KG1 (cell line): Measurements from ENCODE around the gene CYB5RL.
A peak's percentile ranks its signal among the peaks of the same experiment; 100 is the strongest.
"Not testable (repeated sequence)": the region's sequence is repeated elsewhere in the genome, so short reads cannot be mapped to it uniquely, and the experiment has no call there.

ENCODE experiments used
- DNase-seq: peaks from one replicate; lab custom pipeline; 2025; lab: John Stamatoyannopoulos, UW

CYB5RL gene, protein sequence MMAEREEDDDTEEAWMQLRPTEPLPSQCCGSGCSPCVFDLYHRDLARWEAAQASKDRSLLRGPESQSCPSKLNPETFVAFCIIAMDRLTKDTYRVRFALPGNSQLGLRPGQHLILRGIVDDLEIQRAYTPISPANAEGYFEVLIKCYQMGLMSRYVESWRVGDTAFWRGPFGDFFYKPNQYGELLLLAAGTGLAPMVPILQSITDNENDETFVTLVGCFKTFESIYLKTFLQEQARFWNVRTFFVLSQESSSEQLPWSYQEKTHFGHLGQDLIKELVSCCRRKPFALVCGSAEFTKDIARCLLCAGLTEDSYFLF

DNA sequence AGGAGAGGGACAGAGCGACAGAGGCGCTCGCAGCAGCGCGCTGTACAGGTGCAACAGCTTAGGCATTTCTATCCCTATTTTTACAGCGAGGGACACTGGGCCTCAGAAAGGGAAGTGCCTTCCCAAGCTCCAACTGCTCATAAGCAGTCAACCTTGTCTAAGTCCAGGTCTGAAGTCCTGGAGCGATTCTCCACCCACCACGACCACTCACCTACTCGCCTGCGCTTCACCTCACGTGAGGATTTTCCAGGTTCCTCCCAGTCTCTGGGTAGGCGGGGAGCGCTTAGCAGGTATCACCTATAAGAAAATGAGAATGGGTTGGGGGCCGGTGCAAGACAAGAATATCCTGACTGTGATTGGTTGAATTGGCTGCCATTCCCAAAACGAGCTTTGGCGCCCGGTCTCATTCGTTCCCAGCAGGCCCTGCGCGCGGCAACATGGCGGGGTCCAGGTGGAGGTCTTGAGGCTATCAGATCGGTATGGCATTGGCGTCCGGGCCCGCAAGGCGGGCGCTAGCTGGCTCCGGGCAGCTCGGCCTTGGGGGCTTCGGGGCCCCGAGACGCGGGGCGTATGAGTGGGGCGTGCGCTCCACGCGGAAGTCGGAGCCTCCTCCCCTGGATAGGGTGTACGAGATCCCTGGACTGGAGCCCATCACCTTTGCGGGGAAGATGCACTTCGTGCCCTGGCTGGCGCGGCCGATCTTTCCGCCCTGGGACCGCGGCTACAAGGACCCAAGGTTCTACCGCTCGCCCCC, at the start of gene CYB5RL, which contains the start of gene MRPL37:
CYB5RL (minus strand) TSS at position 266 of the 754 bp plus-strand sequence. CDS start 4,414 bp downstream, outside the sequence.
MRPL37 (plus strand) TSS at position 403 of the 754 bp plus-strand sequence; CDS start at position 480, 77 bp downstream.
- DNase-seq = peak; percentile 91

GRCh38 chr1:54248966-54249365, 49.1 kb upstream of the CYB5RL start:
- DNase-seq = no peak

DNA sequence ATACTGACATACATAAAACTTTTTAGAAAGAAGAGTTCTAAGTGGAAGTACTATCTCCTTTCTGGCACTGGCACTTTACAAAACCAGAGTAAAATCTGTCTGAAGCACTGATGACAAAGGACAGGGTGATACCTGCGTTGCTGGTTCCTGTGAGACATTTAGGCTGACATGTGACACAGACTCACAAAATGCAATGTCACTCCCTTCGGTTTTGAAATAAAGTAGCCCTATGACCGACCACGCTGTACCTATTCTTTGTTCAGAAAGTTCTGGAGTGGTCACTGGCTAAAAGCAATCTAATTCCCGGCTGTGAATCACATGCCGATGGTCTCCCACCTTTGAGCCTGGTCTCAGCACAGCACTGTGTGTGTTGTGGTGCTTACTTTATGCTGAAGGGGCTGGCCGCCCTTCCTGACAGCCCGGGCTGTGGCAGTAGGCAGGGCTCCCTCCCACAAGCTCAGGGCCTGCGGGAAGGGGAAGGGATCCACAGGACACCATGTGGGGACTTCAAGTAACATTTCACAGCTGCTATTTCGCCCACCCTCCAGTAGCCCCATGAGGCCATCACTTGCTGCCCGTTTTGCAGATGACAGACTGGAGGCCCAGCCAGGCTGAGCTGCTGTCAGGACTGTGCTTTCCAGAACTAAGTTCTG, 48.2 kb upstream of the CYB5RL start:
- DNase-seq = no peak

DNA sequence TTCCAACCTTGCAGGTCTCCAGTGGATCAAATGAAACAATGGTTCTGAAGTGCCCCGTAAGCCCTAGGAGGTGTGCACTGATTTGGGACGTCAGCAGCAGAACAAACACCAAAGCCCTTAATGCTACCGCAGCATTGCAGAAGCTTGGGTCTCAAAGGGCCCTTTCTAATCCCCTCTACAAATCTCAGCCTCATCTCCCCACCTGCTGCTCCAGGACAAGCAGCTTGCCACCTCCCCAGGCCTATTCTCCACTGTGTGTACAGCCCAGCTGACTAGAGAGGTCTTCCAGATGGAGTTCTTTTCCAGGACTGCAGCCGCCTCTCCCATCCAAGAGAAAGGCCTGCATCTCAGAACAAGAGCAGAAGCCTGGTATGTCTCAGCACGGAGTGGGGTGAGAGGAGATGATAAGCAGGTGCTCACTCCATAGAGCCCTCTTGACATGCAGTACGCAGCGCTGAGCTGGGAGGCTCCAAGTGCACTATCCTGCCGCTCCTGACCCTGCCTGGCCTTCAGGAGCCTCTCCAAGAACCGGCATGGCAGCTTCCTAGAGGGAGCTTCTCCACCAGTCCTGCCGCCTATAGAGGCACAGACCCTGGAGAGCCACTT, 46.4 kb upstream of the CYB5RL start:
- DNase-seq = no peak

- DNase-seq = no peak
Measured at GRCh38 chr1:54245501-54245900, 45.7 kb upstream of the CYB5RL start.

DNA sequence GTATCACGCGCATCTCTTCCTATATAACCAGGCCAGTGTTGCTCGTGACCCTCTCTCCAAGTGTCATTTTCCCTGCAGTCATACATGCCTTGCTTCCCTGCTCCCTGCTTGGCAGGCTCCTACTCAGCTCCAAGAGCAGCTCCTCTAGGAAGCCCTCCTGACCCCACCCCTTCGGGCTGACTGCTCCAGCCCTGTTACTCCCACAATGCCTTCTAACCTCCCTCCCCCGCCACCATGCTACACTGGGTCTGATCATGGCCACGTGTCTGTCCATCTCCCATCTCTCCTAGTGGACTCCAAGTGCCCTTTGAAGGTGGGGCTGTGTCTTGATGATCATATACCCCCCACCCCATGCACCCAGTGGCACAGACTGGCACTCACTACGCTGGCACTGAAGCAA, 44.8 kb upstream of the CYB5RL start:
- DNase-seq = no peak

- DNase-seq = no peak
Measured at GRCh38 chr1:54243022-54243421, 43.2 kb upstream of the CYB5RL start.

- no peak for DNase-seq
Measured at GRCh38 chr1:54241364-54241763, 41.5 kb upstream of the CYB5RL start.

DNA sequence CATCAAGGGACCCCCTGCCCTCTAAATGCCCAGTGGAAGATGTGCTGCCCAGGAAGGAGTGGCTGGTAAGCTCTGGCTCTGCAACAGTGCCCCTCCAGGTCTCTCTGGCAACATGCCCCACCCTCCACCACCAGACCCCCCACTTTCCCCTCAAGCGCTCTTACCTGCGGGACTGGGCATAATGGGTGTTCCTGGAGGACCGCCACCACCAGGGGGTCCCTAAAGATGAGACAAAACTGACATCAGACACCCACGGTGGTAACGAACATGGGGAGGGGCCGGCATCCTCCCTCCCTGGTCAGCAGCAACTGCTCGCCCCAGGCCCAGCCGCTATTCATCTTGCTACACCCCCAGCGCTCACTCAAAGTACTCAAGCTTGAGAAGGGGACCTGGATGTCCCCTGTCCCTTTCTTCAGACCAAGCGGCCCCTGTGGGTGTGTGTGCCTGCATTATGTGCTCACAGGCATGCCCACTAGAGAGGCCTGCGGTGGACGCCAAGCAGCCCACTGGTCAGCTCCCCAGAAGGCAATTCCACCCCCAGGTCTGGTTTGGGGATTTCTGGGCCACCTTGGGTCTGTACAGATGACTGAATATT, 41.0 kb upstream of the CYB5RL start:
- no peak for DNase-seq

- no peak for DNase-seq
Measured at GRCh38 chr1:54239631-54240031, 39.8 kb upstream of the CYB5RL start.

DNA sequence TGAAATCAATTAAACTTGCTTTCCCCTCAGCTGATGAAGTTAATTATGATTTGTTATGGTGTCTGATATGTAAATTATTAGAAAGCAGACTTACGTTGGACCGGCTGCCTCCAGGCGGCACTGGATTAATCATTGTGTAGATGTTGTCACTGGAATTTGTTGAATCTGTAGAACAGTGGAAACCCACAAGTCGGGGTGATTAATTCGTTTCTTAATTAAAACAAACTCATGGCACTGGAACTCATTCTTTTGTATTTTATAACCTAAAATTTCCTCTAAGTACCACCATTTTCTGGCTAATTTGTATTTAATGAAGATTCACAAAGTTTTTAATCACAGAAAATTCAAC, 39.2 kb upstream of the CYB5RL start:
- no peak for DNase-seq

GRCh38 chr1:54238353-54239034, 38.7 kb upstream of the CYB5RL start:
- peak; percentile 9 for DNase-seq

- no peak for DNase-seq
Measured at GRCh38 chr1:54237586-54237985, 37.8 kb upstream of the CYB5RL start.

GRCh38 chr1:54234284-54234683, 34.5 kb upstream of the CYB5RL start:
- DNase-seq = no peak

DNA sequence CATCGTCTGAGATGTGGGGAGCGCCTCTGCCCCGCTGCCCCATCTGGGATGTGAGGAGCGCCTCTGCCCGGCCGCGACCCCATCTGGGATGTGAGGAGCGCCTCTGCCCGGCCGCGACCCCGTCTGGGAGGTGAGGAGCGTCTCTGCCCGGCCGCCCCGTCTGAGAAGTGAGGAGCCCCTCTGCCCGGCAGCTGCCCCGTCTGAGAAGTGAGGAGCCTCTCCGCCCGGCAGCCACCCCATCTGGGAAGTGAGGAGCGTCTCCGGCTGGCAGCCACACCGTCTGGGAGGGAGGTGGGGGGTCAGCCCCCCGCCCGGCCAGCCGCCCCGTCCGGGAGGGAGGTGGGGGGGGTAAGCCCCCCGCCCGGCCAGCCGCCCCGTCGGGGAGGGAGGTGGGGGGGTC, 33.4 kb upstream of the CYB5RL start:
- DNase-seq = not testable (repeated sequence)

- DNase-seq = no peak
Measured at GRCh38 chr1:54230507-54231339, 30.9 kb upstream of the CYB5RL start.

GRCh38 chr1:54229281-54229891, 29.6 kb upstream of the CYB5RL start:
- no peak for DNase-seq

DNA sequence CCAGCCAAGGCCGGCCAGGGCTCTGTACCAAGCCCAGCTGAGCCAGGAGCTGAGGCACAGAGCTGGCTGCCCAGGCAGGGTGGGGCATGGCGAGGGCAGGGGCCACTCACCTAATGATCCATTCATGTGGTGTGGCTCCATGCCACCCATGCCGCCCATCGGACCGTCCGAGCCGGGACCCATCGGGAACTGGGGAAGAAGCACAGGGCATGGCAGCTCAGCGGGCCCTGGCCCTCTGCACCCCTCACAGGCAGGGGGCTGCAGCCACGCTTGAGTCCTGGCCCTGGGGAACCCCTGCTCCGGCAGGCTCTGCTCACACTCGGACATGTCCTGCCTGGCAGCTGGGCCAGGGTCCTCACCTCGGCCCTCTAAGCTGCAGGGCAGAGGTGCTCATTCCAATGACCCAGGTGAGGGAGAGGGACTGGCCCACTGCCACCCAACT, 28.8 kb upstream of the CYB5RL start:
- no peak for DNase-seq

DNA sequence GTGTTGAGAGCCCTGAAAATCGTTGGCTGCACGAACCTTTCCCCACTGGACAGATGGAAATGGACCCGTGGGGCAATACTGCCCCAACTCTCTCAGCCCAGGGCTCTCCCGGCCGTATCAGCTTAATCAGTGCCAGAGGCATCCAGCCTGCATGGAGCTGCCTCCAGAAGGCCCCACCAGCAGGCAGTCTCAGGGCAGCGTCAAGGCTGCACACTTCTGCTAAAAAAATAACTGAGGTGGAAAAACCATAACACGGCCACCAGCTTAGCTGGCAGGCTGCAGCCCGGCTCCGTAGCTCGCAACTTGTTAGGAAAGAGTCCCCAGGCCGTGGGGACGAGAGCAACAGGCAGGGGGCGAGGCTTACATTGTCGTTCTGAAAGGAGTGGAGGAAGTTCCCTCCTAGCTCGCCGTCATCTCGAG, 28.1 kb upstream of the CYB5RL start:
- DNase-seq = no peak

DNA sequence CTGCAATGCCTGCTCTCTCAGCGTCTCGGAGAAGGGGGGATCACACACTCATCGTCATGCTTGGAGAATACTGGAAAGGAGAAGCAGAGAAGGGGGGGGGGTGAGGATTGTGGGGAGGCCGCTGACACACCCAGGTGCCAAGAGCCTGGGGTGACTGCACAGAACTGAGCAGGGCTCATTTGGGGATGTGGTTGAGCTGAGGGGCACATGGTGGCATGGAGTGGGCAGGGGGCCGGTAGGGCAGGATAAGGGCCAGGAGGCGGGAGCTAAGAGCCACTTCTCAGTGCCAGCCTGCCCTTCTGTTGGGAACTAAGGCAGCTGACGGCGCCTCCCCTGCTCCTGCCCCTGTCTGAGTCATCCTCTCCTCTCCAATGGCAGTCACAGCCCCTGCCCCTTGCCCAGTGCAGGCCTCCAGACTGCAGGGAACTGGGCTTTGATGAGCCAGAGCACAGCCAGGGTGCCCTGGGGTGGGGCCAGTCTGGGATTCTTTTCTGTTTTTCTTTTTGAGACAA, 27.3 kb upstream of the CYB5RL start:
- DNase-seq = no peak
